GM18499 (cell line): ENCODE results near the gene RAD51B.
"Not testable (repeated sequence)": the region's sequence is repeated elsewhere in the genome, so short reads cannot be mapped to it uniquely, and the experiment has no call there.

Experiments used
- ATAC-seq: cut with Tn5 transposase; IDR thresholded peaks from one replicate; pipeline ENCODE4 v1.9.1; 2021; ENCODE audit warnings: moderate number of reproducible peaks; ENCODE audit not compliant: insufficient read depth, unreplicated experiment

The RAD51B gene

GRCh38 chr14:68655021-68655831 is 835.6 kb downstream of the RAD51B start:
- ATAC-seq, result no peak

GRCh38 chr14:68655911-68656316 is 836.3 kb downstream of the RAD51B start:
- ATAC-seq, result no peak

GRCh38 chr14:68656452-68656851 is 836.9 kb downstream of the RAD51B start:
- no peak for ATAC-seq

- ATAC-seq, result no peak
Observed at GRCh38 chr14:68657300-68658028, 837.9 kb downstream of the RAD51B start.

- no peak for ATAC-seq
Observed at GRCh38 chr14:68658029-68658509, 838.5 kb downstream of the RAD51B start.

GRCh38 chr14:68658943-68659931 is 839.7 kb downstream of the RAD51B start:
- no peak for ATAC-seq

- no peak for ATAC-seq
Observed at GRCh38 chr14:68660495-68660894, 840.9 kb downstream of the RAD51B start.

- ATAC-seq, result no peak
Observed at GRCh38 chr14:68661226-68662225, 841.9 kb downstream of the RAD51B start.

GRCh38 chr14:68662392-68662791 is 842.8 kb downstream of the RAD51B start:
- ATAC-seq, result no peak

GRCh38 chr14:68662826-68663225 is 843.2 kb downstream of the RAD51B start:
- ATAC-seq, result not testable (repeated sequence)

GRCh38 chr14:68663385-68664076 is 844.0 kb downstream of the RAD51B start:
- ATAC-seq, result no peak

- ATAC-seq, result no peak
Observed at GRCh38 chr14:68664225-68664681, 844.7 kb downstream of the RAD51B start.

GRCh38 chr14:68665131-68665530 is 845.6 kb downstream of the RAD51B start:
- no peak for ATAC-seq

- no peak for ATAC-seq
Observed at GRCh38 chr14:68665792-68666204, 846.2 kb downstream of the RAD51B start.

GRCh38 chr14:68666236-68666635 is 846.7 kb downstream of the RAD51B start:
- ATAC-seq, result no peak

GRCh38 chr14:68666899-68667298 is 847.3 kb downstream of the RAD51B start:
- no peak for ATAC-seq

- ATAC-seq, result no peak
Observed at GRCh38 chr14:68667313-68667791, 847.8 kb downstream of the RAD51B start.

GRCh38 chr14:68668028-68668427 is 848.4 kb downstream of the RAD51B start:
- no peak for ATAC-seq
